ENCODE data around the gene SLC26A11.
A peak's percentile ranks its signal among the peaks of the same experiment; 100 is the strongest.

The SLC26A11 gene

GRCh38 chr17:80246266-80246681, 26.0 kb downstream of the SLC26A11 start:
- DNase-seq, result no peak

GRCh38 chr17:80246726-80247125, 26.5 kb downstream of the SLC26A11 start:
- no peak for DNase-seq

- DNase-seq, result no peak
Measured at GRCh38 chr17:80247561-80247960, 27.3 kb downstream of the SLC26A11 start.

GRCh38 chr17:80248001-80248893, 28.0 kb downstream of the SLC26A11 start:
- no peak for DNase-seq

GRCh38 chr17:80248894-80249710, 28.9 kb downstream of the SLC26A11 start:
- no peak for DNase-seq

GRCh38 chr17:80251966-80252365, 31.7 kb downstream of the SLC26A11 start:
- DNase-seq, result no peak

GRCh38 chr17:80252871-80253270, 32.6 kb downstream of the SLC26A11 start:
- DNase-seq, result peak; percentile 93 to 94

- DNase-seq, result no peak
Measured at GRCh38 chr17:80253631-80254395, 33.6 kb downstream of the SLC26A11 start.

- peak; percentile 77 to 80 for DNase-seq
Measured at GRCh38 chr17:80254396-80255251, 34.4 kb downstream of the SLC26A11 start.

GRCh38 chr17:80256034-80256350, 35.8 kb downstream of the SLC26A11 start:
- no peak for DNase-seq

GRCh38 chr17:80257716-80258213, 37.5 kb downstream of the SLC26A11 start:
- DNase-seq, result peak in 1 of 2 experiments; percentile 34

GRCh38 chr17:80258296-80258695, 38.1 kb downstream of the SLC26A11 start:
- peak; percentile 53 to 61 for DNase-seq

- peak; percentile 48 to 54 for DNase-seq
Measured at GRCh38 chr17:80259457-80260068, 39.3 kb downstream of the SLC26A11 start.

- DNase-seq, result peak; percentile 81 to 86
Measured at GRCh38 chr17:80260069-80260535, 39.9 kb downstream of the SLC26A11 start.

GRCh38 chr17:80260791-80261158, 40.5 kb downstream of the SLC26A11 start, which contains the start of gene RNF213:
Gene RNF213, plus strand, starts transcription at chr17:80260852. Its CDS starts 2,830 bp downstream, at chr17:80263682.
- peak; percentile 53 to 67 for DNase-seq

- peak; percentile 77 to 78 for DNase-seq
Measured at GRCh38 chr17:80261159-80261894, 41.1 kb downstream of the SLC26A11 start.

- no peak for DNase-seq
Measured at GRCh38 chr17:80261895-80262279, 41.7 kb downstream of the SLC26A11 start.

- no peak for DNase-seq
Measured at GRCh38 chr17:80262291-80262690, 42.1 kb downstream of the SLC26A11 start.

GRCh38 chr17:80262775-80263244, 42.6 kb downstream of the SLC26A11 start:
- DNase-seq, result no peak

Data from activated T-cell treated with anti-CD3 and anti-CD28 coated beads, Interleukin-2, amount 50 U/mL, for 48 hours (primary cell).